Activated effector memory CD4-positive, alpha-beta T cell treated with anti-CD3 and anti-CD28 coated beads, Interleukin-2, amount 50 U/mL, for 16 hours (primary cell): ENCODE measurements around the gene CARS2.
"Not testable (repeated sequence)": the region's sequence is repeated elsewhere in the genome, so short reads cannot be mapped to it uniquely, and the experiment has no call there.

Experiments used
- DNase-seq: peaks from one replicate; pipeline ENCODE4 v3.0.0-alpha.2; 2020

CARS2 gene

DNA sequence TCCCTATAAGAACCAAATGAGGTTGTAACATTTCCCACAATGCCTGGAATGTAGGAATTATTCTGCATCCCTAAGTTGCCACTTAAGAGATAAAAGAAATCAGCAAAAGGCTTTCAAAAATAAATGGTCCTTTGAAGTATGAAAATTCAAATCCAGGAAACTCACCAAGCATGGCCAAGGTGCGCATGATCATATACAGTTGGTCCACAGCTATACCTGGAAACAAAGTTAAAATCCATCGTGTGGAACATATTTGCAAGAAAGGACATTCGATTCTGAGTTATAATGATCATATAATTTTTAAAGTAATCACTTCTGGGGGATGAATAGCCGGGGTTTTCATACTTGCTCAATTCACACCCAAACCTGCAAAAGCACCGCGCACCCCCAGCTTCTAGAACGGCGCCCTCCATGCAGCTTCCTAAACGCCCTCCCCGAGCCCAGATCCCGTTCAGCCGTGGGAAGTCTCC lies 525 bp downstream of the CARS2 start:
- DNase-seq = no peak

DNA sequence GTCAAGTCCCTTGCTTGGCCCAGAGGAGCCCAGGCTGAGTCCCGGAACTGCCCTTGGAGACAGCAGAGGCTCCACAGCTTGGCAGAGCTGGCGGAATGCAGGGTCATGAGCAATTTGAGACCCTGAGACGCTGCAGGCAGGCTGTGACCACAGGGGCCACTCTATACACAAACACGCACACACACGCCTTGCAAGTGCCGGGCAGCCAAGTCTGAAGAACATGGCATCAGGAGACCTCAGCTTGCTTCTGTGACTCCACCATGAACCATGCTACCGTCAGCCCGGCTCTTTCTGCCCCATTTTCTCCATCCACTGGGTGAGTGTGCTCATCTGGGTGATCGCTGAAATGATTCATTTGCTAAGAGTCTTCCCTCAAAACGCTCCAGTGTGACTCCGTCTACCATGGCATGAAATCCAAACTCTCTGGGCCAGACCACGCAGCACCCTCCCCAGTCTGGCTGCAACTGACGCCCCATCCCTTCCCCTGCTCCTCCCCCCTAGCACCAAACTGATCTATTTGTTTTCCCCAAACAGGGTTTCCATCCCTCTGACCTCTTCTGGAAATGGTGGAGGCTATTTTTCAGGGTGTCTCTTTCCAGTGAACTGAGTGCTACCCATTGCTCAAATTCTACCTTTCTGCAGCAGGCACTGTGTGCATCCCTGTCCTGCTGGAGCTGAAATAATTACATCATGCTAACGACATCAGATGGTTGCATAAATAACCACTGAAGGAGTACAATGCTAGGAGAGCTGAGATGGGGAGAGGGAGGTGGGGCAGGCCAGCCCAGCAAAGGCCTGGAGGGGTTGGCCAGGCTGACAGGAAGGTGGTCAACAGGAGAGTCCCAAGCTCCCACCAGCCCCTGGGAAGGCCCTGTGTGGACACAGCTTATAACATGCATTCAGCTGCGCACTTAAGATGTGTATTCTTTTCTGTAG lies 3.1 kb downstream of the CARS2 start:
- DNase-seq = no peak

DNA sequence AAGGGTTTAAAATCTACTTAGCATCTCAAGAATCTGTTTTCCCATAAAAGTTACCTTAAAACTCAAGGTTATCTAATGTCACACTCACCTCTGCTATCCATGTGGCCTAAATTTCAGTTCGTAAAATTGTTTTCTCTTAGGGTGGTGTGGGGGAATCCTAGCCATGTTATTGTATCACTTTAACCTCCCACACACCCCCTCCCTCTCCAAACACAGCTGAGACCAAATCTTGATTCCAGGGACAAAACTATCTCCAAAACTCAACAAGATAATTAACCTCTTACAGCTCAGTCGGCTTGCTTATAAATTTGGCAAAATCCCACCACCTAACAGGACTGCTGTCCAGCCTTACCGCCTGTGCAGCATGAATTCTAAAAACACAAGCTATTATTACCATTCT lies 3.8 kb downstream of the CARS2 start:
- no peak for DNase-seq

DNA sequence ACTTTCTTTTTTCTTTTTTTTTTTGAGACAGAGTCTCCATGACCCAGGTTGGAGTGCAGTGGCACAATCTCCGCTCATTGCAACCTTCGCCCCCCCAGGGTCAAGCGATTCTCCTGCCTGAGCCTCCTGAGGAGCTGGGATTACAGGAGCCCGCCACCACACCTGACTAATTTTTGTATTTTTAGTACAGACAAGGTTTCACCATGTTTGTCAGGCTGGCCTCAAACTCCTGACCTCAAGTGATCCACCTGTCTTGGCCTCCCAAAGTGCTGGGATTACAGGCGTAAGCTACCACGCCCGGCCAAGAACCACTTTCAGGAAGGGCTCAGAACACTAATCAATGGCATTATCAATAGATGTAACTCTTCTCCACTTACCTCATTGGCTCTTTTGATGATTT lies 4.9 kb downstream of the CARS2 start:
- not testable (repeated sequence) for DNase-seq

DNA sequence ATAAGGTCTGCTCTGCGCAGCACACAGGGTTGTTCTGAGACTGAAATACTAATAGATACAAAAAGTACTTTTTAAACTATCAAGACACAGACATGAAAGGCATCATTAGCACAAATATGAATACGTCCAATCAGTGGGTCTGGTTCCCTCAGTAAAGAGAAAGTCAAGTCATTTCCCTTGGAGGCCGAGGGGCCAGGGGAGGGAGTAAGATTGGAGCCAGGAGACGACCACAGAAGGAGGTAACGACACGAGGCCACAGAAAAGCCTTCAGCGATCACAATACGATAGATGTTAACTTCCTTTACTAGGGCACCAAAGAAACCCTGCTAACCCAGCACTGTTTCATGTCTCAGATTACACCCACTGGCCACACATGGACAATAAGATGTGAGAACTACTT lies 5.3 kb downstream of the CARS2 start:
- no peak for DNase-seq

DNA sequence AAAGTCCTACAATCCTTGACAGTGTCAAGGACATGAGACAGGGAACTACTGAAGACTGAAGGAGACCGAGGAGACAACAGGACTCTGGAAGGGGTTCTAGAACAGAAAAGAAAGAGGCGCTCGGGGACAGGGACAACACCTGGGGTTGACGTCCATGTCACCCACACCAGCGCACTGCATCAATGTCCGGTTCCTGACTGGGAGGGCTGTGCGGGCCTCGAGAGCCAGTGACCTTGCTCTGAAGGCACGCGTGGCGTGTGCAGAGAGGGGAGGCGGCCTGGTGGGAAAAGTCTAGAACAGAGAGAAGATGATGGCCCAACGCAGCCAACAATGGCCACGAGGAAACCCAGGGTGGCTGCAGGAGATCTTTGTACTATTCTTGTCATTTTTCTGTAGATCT lies 5.7 kb downstream of the CARS2 start:
- no peak for DNase-seq

DNA sequence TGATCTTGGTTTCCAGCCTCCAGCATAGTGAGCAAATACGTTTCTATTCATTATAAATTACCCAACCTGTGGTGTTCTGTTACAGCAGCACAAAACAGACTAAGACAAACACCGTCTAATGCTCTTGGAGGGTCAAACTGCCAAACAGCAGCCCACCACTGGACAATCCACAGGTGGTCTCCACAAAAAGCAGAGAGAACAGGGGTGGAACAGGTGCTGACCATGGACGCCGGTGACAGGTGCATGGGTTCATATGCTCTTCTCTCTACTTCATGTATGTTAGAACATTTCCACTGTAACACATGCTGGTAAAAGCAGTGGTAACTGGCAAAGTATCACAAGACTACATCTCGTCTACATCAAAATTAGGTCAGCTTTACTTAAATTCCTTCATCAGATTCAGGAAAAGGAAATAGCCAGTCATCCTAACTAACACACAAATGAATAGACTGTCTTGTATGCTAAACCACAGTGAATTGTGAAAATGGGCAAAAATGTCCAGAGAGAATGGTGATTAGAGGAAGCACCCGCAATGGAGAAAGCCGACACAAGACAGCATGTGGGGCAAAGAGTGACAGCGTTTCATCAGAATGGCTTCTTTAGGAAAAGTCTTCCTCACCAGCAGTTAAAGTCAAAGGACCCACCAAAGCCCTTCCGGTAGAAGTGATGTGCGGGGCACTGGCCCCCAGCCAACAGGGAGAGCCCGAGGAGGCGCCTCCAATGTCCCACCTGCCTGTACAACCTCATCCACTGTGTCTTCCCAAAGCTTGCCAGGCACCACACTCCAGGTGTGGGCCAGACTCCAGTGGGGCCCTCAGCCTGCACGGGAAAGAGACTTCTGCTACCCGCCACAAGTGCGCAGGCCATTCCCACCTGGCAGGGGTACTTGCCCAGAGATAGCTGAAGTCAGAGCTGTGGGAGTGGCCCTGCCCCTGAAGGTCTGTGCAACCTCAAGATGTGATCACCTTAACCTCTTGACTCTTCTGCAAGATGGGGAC lies 6.5 kb downstream of the CARS2 start:
- DNase-seq = no peak

DNA sequence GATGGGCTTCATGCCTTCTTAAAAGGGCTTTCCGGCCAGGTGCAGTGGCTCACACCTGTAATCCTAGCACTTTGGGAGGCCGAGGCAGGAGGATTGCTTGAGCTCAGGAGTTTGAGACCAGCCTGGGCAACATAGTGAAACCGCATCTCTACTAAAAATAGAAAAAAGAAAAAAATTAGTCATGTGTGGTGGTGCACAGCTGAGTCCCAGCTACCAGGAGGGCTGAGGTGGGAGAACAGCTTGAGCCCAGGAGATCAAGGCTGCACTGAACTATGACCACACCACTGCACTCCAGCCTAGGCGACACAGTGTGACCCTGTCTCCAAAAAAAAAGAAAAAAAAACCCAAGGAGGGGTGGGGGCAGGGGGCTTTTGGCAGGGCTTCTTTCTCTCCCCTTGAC lies 7.2 kb downstream of the CARS2 start:
- DNase-seq = no peak

DNA sequence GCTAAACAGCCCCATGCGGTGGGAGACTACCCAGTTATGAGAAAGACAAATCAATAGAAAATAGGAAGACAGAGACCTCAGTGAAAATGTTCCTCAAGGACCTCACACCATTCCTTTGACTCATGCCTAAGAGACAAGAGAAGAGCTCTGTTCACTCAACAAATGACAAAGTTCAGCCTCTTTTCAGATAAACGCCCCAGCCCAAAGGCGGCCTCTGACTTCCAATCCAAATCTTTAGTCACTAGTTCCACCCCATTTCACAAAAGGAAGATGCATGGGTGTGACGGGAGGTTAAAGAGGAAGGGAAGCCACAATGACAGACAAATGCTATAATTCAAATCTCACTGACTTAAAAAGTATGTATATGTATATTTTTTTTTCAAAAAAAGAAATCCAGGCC lies 8.1 kb downstream of the CARS2 start:
- DNase-seq = no peak

DNA sequence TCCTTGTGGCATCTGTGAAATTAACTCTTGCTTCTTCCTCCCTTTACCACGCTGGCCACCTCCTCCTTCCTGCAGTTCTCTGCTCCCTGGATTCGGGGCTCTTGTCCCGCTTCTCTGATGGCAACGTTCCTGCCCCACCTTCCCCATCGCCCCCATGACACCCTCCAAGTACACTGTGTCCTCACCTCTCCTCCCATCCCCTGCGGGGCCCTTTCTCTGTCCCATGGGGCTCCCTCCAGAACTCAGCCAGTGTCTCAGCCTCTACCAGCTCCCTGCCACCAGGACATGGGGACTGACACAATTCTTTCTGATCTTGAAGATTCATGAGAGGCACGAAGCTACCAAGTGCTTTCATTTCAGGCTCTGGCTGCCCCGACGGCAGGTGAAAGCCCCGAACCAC lies 9.1 kb downstream of the CARS2 start:
- no peak for DNase-seq

DNA sequence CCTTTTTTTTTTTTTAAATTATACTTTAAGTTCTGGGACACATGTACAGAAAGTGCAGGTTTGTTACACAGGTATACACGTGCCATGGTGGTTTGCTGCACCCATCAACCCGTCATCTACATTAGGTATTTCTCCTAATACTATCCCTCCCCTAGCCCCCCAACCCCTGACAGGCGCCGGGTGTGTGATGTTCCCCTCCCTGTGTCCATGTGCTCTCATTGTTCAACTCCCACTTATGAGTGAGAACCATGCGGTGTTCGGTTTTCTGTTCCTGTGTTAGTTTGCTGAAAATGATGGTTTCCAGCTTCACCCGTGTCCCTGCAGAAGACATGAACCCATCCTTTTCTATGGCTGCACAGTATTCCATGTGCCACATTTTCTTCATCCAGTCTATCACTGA lies 10.1 kb downstream of the CARS2 start:
- DNase-seq = not testable (repeated sequence)

DNA sequence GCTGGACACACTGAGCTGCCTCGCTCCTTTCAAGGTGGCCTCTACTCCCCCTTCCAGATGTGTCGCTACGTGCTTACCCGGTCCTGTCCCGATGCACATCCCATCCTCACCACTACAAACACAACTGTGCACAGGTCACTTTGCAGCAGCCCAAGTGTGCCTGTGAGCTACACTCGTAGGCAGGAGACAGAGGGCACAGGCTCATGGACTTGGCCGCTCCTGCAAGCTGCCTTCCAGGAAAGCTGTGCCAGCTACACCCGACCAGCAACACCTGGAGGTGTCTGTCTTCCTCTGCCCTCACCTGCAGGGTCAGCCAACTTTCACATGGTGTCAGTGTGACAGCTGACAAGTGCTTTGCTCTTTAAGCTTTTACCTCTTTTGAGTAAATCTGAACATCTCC lies 15.4 kb downstream of the CARS2 start:
- DNase-seq = no peak

DNA sequence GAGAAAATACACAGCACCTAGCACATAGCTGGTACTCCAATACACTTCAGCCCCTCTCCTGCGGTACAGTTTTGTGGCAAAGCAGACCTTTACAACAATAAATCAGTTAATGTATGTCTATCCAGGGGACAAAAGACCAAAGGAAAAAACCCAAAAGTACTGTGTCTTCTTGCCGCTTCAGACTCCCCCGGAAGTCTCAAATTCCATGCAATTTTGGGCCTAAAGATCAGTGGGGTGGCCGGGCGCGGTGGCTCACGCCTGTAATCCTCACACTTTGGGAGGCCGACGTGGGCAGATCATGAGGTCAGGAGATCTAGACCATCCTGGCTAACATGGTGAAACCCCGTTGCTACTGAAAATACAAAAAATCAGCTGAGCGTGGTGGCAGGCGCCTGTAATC lies 16.2 kb downstream of the CARS2 start:
- no peak for DNase-seq

DNA sequence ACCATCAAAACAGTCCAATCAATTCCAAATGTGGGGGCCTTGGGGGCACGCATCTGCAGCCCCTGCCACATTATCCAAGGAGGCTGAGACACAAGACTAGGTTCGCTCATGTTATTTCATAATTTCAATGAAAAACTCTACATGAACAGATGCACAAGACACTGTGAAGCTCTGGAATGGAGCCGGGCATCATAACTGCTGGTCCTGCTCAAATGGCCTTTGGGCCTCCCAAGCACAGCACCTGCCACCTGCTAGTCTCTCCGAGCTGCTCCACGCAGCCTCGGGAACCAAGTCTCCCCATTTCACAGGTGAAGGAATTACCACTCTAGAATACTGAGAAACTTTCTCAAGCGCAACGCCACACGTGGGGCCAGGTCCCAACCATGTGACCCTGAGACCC lies 16.9 kb downstream of the CARS2 start:
- no peak for DNase-seq

DNA sequence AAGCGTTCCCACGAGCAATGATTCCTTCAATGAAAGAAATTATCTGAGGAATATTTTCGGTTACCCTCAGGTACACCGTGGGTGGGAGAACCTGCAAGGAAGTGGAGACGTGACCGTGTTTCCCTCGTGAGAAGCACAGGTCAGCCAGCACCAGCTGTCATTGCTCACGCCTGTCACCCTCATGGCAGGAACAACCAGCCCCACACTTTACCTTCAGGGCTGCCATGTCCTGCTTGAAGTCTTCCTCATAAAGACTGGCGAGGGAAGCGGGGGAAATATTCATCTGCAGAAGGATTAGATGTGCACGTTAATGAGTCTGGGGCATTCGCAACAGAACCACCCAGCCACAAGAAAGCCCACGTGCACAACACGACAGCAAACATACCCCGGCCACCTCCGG lies 18.2 kb downstream of the CARS2 start:
- no peak for DNase-seq

DNA sequence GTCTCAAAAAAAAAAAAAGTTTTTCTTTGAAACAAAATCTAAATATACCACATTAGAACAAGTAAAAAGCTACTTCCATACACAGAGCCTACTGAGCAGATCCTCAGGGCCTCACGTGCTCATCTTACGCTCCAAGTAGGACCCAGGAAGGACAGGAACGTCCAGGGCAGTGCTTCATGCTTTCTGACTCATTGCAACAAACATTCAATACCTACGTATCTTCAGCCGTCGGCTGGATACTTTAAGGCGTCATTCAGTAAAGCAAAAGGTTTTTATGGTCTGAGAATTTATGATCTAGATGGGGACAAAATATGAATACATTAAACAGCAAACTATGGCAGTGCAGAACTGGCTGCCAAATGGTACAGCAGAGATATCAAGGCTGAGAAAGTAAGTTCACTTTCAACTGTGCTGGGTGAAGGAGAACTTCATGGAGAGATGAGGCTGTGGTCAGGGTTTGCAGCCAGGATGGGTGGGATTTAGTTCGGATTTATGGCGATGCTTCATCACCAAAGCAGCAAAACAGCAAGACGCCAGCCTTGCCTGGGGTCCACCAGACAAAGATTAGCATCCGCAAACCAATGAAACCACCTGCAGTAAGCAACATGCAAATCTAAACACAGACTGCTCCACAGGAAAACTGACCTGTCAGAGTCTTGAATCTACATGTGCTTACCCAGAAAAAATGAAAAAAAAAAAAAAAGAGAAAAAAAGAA lies 20.5 kb downstream of the CARS2 start:
- no peak for DNase-seq

DNA sequence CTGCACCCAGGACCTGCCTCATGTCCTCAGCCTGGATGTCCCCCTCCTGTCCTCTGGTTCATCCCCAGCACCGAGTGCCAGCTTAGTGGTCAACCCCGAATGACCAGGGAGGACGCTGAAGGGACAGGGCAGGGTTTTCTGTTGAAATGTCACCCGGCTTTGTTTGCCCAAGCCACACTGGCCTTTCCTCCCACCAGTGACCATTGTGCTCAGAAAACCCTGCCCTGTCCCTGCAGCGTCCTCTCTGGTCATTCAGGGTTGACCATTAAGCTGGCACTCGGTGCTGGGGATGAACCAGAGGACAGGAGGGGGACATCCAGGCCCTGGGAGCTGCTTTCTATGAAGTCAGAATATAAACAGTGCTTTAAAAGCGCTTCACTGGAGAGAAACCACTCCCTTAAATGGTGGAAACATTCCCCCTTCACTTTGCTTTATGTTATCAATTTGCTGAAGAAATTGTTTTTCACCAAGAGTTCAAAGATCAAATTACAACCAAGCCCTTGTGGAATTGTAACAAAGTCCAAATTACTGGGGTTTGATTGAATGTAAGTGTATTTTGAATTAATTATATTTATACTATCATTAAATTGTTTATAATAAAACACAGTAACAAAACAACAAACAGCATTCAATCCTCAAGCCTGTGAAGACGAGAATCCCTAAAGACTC lies 21.4 kb downstream of the CARS2 start:
- DNase-seq = no peak

DNA sequence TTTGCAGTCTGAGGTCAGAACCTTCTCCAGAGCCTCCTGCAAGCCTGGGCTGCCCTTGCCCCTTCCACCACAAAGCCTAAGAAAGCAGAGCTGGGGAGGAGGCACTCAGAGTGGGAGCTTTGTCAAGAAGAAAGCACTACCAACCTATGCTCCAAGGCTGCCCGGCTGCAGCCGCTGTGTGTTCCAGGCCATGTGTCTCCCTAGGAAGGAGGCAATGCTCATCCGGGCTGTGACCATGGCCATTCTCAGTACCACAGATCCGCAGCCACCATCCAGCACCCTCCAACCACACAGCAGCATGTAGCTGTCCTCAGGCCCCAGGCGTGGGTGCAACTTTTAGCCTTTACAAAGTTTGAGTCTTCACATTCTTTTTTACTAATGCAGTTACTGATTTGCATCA lies 22.0 kb downstream of the CARS2 start:
- no peak for DNase-seq

DNA sequence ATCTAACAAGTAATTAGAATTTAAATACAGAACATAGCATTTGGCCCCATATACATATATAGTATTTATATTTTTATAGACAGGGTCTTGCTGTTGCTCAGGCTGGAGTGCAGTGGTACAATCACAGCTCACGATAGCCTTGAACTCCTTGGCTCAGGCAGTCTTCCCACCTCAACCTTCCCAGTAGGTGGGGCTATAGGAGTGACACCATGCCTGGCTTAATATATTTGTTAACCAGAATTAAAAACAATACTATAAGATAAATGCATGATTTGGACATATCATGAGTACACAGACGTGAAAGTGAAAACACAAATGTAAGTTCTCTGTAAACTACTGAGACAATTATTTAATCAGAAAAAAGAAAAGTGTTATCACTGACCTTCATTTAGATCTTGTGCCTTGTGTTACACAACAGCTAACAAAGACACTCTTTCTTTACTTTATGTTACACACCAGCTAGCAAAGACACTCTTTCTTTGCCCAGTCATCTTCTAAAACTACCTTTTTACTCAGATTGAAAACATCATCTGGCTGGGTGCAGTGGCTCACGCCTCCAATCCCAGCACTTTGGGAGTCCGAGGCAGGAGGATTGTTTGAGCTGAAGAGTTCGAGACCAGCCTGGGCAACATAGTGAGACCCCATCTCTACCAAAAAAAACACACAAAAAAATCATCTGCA lies 22.6 kb downstream of the CARS2 start:
- no peak for DNase-seq

DNA sequence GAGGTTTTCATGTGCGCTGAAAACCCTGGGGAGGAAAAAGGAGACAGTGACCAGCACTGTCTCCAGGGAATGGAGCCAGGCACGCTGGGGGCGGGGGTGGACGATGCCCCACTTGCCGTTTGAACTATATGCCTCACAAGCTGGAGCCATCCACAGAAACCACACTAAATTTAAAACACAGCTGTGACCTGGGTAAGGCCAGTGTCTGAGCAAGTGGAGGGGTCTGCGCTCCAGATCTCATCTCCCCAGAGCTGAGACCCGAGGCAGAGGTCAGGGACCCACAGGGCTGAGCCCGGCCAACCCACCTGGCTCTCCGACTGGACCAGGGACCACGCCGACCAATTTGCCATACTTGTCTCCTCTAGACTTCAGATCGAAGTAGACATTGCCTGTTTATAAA lies 23.2 kb downstream of the CARS2 start:
- DNase-seq = no peak

DNA sequence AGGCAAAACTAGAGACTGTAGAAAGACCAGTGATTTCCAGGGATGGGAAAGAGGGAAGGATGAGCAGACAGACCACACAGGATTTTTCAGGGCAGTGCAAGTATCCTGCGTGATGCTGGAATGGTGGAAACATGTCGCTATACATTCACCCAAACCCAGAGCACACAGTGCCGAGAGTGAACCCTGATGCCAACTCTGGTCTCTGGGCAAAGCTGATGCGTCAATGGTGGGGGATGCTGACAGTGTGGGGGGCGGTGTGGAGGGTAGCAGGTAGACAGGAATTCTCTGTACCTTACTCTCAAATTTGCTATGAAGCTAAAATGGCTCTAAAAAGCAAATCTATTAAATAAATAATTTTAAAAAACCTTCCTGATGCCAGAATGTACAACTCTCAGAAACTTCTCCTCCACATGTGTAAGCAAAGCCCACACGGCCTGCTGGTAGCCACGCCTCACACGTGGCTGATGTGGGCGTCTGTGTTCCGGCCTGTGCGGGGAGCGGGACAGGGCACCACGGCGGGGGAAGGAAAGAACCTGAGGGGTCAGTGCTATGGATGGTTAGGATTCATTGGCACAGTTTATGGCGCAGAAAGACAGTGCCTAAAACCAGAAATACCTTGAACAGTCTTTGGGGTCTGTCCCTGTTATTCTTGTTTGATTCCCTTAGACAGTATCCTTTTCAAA lies 23.9 kb downstream of the CARS2 start:
- DNase-seq = no peak
